ENCODE results near the gene GNE. TPM values are rescaled to one million over a fixed set of nuclear protein-coding genes. Genes with fewer than 3 reads are reported as not detected.

The GNE gene
- total RNA-seq, 1 experiment from 2014 or later: 4.6 TPM

DNA sequence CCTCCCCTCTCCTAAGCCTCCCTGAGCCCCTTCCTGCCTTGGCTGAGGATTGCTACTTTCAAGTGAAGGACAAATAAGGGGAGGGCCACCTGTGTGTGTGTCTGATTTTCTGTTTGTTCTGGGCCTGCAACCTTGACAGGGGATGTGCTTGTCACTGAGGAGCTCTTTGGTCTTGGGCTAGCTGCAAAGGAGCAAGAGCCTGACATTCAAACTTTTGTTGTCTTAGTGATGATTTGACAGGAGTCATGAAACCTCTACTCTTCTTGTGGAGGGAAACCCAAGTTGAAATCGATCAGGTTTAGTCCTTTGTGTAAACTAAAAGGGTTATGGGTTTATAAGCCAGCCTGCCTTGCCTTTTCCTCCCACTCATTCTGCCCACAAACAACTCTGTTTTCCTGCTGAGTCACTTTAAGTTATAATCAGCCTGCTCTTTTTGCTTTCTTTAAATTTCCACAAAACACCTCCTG lies 50.7 kb downstream of the GNE start (continued):
- TF ChIP-seq, protein P1, sequence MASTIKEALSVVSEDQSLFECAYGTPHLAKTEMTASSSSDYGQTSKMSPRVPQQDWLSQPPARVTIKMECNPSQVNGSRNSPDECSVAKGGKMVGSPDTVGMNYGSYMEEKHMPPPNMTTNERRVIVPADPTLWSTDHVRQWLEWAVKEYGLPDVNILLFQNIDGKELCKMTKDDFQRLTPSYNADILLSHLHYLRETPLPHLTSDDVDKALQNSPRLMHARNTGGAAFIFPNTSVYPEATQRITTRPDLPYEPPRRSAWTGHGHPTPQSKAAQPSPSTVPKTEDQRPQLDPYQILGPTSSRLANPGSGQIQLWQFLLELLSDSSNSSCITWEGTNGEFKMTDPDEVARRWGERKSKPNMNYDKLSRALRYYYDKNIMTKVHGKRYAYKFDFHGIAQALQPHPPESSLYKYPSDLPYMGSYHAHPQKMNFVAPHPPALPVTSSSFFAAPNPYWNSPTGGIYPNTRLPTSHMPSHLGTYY (CRISPR knock-in tag; IDR thresholded peaks at IDR 0.05): no peak
- TF ChIP-seq, protein P2, sequence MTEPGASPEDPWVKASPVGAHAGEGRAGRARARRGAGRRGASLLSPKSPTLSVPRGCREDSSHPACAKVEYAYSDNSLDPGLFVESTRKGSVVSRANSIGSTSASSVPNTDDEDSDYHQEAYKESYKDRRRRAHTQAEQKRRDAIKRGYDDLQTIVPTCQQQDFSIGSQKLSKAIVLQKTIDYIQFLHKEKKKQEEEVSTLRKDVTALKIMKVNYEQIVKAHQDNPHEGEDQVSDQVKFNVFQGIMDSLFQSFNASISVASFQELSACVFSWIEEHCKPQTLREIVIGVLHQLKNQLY (CRISPR knock-in tag; IDR thresholded peaks at IDR 0.05): no peak

DNA sequence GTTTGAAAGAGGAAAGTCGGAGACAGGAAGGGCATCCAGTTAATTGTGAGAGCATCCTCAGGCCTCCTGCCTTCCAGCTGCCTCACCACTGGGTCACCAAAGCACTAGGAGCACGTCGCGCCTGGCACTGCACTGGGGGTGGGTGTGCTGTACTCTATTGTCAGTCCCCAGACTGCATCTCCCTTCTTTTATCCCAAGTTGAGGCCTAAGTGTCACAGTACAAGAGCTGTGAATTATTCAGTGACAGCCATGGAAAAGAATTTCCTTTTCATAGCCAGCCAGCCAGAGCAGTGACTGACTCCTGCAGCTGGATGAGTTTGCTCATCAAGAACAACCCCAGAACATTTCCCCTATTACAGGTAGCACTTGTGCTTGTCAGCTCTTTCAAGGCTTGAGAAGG lies 51.2 kb downstream of the GNE start:
- Mint-ChIP-seq H3K36me3 (peaks cover 94% of the 10 kb centered on the region), H3K4me3 (no peak overlapping the region), H3K27ac (no peak overlapping the region), H3K4me1 (no peaks in the 10 kb centered on the region), H3K27me3 (ENCODE audit: low read depth) (no peaks in the 10 kb centered on the region), H3K9me3 (no peaks in the 10 kb centered on the region)
- ChIA-PET CTCF (interaction anchor here (1.4 kb wide), 1 partner anchor 184 kb away, joined by 3 read pairs; no protein-coding TSS in a partner anchor), POLR2A (no interaction called here)
- DNase-seq (ENCODE audit: low spot score) (no peak), ATAC-seq (no peak)
- TF ChIP-seq, protein P3, sequence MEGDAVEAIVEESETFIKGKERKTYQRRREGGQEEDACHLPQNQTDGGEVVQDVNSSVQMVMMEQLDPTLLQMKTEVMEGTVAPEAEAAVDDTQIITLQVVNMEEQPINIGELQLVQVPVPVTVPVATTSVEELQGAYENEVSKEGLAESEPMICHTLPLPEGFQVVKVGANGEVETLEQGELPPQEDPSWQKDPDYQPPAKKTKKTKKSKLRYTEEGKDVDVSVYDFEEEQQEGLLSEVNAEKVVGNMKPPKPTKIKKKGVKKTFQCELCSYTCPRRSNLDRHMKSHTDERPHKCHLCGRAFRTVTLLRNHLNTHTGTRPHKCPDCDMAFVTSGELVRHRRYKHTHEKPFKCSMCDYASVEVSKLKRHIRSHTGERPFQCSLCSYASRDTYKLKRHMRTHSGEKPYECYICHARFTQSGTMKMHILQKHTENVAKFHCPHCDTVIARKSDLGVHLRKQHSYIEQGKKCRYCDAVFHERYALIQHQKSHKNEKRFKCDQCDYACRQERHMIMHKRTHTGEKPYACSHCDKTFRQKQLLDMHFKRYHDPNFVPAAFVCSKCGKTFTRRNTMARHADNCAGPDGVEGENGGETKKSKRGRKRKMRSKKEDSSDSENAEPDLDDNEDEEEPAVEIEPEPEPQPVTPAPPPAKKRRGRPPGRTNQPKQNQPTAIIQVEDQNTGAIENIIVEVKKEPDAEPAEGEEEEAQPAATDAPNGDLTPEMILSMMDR (IDR thresholded peaks at IDR 0.05): no peak
- TF ChIP-seq, protein P4, sequence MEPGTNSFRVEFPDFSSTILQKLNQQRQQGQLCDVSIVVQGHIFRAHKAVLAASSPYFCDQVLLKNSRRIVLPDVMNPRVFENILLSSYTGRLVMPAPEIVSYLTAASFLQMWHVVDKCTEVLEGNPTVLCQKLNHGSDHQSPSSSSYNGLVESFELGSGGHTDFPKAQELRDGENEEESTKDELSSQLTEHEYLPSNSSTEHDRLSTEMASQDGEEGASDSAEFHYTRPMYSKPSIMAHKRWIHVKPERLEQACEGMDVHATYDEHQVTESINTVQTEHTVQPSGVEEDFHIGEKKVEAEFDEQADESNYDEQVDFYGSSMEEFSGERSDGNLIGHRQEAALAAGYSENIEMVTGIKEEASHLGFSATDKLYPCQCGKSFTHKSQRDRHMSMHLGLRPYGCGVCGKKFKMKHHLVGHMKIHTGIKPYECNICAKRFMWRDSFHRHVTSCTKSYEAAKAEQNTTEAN (CRISPR knock-in tag; IDR thresholded peaks at IDR 0.05): no peak
- TF ChIP-seq TP53 (CRISPR knock-in tag; IDR thresholded peaks at IDR 0.05) (no peak), TEAD4 (CRISPR knock-in tag; IDR thresholded peaks at IDR 0.05) (no peak), PRRX2 (CRISPR knock-in tag; IDR thresholded peaks at IDR 0.05) (no peak)
- TF ChIP-seq, protein P5, sequence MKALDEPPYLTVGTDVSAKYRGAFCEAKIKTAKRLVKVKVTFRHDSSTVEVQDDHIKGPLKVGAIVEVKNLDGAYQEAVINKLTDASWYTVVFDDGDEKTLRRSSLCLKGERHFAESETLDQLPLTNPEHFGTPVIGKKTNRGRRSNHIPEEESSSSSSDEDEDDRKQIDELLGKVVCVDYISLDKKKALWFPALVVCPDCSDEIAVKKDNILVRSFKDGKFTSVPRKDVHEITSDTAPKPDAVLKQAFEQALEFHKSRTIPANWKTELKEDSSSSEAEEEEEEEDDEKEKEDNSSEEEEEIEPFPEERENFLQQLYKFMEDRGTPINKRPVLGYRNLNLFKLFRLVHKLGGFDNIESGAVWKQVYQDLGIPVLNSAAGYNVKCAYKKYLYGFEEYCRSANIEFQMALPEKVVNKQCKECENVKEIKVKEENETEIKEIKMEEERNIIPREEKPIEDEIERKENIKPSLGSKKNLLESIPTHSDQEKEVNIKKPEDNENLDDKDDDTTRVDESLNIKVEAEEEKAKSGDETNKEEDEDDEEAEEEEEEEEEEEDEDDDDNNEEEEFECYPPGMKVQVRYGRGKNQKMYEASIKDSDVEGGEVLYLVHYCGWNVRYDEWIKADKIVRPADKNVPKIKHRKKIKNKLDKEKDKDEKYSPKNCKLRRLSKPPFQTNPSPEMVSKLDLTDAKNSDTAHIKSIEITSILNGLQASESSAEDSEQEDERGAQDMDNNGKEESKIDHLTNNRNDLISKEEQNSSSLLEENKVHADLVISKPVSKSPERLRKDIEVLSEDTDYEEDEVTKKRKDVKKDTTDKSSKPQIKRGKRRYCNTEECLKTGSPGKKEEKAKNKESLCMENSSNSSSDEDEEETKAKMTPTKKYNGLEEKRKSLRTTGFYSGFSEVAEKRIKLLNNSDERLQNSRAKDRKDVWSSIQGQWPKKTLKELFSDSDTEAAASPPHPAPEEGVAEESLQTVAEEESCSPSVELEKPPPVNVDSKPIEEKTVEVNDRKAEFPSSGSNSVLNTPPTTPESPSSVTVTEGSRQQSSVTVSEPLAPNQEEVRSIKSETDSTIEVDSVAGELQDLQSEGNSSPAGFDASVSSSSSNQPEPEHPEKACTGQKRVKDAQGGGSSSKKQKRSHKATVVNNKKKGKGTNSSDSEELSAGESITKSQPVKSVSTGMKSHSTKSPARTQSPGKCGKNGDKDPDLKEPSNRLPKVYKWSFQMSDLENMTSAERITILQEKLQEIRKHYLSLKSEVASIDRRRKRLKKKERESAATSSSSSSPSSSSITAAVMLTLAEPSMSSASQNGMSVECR (CRISPR knock-in tag; IDR thresholded peaks at IDR 0.05; ENCODE audit: borderline replicate concordance): no peak
- TF ChIP-seq, protein P6, sequence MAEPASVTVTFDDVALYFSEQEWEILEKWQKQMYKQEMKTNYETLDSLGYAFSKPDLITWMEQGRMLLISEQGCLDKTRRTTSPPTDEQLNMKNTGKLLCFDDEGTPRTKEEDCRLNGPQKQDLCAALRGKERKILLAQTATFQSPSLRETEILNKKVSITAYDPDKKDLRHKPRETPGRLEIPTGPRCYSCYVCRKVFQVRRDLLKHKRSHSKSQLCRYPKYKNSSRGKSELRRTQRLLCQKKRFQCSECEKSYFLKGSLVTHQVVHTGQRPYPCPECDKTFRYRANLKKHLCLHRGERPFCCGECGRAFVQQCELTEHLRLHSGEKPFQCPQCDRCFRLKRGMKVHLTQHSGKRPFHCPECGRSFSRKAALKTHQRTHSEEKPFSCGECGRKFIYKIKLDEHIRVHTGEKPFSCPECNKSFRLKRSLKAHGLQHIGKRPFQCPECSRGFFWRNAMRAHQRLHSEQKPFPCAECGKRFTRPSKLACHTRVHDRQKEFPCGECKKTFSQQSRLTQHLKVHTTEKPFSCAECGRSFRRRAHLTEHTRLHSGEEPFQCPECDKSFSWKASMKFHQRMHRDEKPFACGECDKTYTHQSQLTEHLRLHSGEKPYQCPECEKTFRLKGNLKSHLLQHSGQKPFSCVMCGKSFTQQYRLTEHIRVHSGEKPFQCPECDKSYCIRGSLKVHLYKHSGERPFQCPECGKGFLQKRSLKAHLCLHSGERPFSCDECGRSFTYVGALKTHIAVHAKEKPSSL (CRISPR knock-in tag; conservative IDR thresholded peaks at IDR 0.05): no peak
- TF ChIP-seq, protein P7, sequence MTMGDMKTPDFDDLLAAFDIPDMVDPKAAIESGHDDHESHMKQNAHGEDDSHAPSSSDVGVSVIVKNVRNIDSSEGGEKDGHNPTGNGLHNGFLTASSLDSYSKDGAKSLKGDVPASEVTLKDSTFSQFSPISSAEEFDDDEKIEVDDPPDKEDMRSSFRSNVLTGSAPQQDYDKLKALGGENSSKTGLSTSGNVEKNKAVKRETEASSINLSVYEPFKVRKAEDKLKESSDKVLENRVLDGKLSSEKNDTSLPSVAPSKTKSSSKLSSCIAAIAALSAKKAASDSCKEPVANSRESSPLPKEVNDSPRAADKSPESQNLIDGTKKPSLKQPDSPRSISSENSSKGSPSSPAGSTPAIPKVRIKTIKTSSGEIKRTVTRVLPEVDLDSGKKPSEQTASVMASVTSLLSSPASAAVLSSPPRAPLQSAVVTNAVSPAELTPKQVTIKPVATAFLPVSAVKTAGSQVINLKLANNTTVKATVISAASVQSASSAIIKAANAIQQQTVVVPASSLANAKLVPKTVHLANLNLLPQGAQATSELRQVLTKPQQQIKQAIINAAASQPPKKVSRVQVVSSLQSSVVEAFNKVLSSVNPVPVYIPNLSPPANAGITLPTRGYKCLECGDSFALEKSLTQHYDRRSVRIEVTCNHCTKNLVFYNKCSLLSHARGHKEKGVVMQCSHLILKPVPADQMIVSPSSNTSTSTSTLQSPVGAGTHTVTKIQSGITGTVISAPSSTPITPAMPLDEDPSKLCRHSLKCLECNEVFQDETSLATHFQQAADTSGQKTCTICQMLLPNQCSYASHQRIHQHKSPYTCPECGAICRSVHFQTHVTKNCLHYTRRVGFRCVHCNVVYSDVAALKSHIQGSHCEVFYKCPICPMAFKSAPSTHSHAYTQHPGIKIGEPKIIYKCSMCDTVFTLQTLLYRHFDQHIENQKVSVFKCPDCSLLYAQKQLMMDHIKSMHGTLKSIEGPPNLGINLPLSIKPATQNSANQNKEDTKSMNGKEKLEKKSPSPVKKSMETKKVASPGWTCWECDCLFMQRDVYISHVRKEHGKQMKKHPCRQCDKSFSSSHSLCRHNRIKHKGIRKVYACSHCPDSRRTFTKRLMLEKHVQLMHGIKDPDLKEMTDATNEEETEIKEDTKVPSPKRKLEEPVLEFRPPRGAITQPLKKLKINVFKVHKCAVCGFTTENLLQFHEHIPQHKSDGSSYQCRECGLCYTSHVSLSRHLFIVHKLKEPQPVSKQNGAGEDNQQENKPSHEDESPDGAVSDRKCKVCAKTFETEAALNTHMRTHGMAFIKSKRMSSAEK (CRISPR knock-in tag; IDR thresholded peaks at IDR 0.05; ENCODE audit: borderline replicate concordance): no peak
